GM12878 (cell line): ENCODE data around the gene C11orf16.

Source experiments
- BHLHE40 ChIP-seq, 2 experiments: fragments of 450-650 bp in 1 of 2; IDR thresholded peaks; 2 replicates each; pipeline ENCODE4 v1.6.1; 2011 to 2017; ENCODE audit warnings: low read depth in 2 of 2, borderline replicate concordance in 1 of 2, improper control_type of control experiment in 1 of 2, low read length in 1 of 2, mild to moderate bottlenecking in 1 of 2
- PAX8 ChIP-seq: fragments of 450-650 bp; IDR thresholded peaks from 2 replicates; pipeline ENCODE4 v1.6.1; 2017; ENCODE audit warnings: mild to moderate bottlenecking, moderate library complexity

DNA sequence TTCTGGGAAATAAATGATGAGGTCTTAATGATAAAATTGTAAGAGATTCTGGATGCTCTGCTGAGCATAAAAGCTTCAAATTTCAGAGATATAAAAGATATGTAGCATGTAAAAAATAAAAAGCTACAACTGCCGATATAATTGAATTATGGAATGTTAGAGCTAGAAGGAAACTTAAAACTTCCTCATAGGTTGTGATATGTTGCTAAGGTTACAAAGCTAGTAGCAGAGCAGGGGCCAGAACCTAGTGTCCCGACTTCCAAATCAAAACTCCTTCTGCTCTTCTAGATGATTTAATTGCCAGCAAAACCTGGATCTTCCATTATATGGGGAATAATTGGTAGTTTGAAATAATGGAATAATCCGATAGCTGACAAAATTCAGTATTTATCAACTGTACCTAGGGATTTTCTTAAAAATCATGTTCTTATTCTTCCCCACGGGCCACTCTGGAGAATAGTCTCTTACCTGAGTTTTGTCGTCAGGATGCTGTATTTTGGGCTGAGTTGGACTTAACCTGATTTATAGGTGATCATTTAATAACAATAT, 9.8 kb upstream of the C11orf16 start, which contains the start of gene ASCL3:
- TF ChIP-seq PAX8 (no peak), BHLHE40 (IDR thresholded peaks at IDR 0.05; ENCODE audit: borderline replicate concordance in 1 of 2, low read depth in 2 of 2, low read length in 1 of 2) (no peak)
